Right forelimb (tissue), 1 donor: ENCODE measurements around the gene NF2.
A peak's percentile ranks its signal among the peaks of the same experiment; 100 is the strongest.

Experiments
- DNase-seq: peaks from one replicate; pipeline ENCODE4 v3.0.0-alpha.2; 2018

The NF2 gene

DNA sequence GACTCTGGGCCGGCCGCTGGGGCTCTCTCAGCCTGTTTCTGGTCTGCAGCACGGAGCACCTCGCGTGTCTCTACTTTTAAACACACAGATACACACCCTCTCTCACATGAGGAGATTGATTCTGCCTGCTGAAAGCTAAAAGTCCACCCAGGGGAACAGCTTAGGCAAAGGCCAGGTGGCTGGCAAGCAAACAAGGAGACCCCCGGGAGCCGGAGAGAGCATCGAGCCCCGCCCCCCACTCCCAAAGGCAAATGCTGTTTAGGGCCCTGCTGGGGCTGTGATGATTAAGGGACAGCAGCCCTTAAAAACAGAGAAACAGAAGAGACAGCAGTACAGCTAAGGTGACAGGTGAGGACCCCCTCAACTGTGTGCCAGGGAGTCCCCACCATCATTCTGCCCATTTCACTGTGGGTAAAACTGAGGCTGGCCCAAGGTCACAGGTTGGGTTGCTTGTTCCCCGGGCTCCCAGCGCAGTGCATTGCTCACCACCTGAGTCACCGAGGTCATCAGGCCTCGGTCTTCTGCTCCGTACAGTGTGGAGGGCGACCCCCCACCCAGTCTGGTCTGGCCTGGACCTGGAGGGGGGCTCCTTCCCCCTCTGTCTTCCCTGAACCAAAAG, 123.2 kb downstream of the NF2 start:
- DNase-seq = no peak

DNA sequence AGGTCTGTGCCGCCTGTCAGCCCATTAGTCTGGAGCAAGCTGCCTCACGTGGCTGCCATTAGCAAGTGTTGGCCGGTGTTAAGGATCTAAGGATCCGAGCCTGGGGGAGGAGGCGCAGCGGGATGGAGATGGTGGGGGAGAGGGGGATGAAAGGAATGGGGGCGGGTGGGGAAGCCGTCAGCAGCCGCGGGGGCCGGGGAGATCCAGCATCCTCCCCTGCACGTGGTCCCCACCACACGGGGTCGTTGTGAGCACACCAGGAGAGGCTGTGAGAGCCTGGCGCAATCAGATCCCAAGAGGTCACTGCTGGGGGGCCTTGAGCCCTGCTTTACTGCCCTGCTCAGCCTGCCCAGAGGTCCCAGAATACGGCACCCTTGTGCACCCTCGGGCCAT, 123.7 kb downstream of the NF2 start:
- DNase-seq = no peak

DNA sequence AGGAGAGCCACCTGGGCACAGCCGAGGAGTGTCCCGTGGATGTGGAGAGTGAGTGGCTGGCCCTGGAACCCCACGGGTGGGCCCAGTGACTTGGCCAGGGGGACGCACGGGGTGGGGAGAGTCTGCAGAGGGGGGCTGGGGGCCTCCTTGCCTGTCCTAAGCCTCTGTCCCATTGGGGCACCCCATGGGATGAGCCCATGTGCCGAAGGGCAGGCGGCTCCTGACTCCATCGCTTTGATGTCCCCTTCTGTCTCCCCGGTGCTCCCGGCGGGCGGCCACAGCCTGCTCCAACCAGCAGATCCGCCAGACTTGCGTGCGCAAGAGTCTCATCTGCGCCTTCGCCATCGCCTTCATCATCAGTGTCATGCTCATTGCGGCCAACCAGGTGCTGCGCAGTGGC, 125.7 kb downstream of the NF2 start:
- DNase-seq = no peak

DNA sequence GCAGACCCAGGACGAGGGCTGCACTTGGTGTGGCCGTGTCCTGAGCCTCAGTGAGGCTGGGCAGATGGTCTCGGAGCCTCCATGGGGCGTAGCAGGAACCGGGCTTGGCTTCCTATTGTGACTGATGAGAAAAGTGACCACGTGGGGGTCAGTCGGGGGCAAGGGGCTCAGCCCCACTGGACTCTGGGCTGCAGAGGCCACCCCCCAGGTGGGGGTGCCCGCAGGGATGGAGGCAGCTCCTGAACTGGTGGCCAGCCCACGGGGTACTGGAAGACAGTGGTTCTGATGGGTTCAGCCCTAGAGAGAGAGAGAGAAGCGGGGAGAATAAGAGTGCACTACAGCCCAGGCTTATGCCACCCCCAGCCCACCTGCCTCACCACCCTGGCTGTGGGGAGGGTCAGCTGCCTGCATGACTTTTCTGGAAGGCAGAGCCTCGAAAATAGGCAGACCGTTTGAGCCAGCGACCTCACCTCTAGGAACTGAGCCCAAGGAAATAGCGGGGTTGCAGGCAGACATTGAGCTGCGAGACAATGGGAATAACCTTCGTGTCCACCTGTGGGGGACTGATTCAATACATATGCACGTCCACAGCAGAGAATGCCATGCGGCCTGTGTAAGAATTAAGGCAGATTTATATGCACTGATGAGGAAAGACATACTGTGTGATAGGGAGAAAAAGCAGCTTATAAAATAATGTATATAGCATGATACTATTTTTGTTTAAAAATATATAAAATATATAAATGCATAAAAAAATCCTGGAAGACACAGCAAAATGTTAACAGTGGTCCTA, 127.8 kb downstream of the NF2 start:
- DNase-seq = no peak

DNA sequence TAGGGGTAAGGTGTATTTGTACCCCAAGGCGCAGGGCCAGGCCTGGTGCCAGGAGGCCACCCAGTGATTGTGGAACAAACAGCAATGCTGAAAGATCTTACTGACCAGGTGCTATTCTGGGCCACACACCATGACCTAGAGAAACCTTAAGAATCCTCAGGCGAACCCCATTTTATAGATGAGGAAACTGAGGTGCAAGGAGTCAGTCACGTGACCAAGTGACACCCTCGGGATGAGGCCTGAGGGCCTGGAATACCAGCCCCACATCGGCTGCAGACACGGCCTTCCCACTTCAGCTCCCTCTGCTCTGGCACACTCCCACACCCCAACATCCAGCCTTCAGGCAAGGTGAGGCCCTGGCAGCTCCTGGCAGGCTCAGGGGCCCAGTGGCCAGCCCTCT, 129.4 kb downstream of the NF2 start:
- DNase-seq = no peak

DNA sequence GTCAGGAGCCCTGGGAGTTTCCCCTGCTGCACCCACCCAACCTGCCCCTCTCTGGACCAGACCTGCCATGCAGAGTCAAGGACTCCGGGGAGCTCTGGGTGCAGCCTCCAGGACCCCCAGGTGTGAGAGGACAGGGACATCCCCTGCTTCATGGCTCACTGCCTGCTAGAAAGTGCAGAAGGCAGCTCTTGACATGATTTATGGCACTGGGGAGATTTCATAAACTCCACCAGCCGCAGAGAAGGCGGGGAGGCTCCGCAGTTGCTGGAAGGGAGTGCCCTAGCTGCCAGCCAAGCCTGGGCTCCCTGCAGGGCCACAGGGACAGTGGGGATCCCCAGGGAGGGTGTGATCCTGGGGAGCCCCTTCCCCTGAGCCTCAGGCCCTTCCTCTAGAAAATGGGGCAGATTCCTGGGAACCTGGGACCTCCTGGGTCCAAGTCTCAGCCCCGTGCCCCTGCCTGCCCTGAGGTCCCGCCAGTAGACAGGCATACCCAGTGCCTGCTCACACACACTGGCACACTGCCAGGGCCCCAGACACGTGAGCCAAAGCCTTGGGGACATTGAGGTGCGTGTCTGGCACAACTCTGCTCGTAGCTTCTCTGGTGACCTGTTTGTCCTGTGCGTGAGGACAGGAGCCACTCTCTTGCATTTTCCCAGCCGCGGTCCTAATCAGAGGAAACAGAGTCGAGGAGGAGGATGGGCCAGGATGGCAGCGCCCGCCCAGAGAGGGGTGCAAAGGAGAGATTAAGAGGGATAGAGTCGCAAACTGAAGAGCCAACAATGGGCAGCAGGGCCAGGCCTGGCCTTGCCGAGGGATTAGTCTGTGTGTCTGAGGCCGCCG, 130.1 kb downstream of the NF2 start:
- no peak for DNase-seq

DNA sequence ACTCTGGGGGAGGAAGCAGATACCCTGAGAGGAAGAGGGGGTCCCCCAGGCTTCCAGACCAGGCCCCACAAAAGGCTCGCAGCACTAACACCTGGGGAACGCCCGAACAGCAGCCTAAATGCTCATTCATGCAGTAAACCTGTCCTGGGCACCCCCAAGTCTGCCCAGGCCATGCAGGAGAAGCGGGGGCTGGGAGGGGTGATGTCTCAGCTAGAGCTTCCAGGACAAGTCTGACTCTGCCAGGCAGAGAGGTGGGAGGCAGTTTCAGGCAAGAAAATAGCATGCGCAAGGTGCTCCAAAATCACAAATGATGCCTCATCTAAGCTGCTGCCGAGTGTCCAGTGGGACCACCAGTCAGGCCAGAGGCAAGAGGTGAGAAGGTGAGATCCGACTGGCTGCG, 131.0 kb downstream of the NF2 start:
- no peak for DNase-seq

DNA sequence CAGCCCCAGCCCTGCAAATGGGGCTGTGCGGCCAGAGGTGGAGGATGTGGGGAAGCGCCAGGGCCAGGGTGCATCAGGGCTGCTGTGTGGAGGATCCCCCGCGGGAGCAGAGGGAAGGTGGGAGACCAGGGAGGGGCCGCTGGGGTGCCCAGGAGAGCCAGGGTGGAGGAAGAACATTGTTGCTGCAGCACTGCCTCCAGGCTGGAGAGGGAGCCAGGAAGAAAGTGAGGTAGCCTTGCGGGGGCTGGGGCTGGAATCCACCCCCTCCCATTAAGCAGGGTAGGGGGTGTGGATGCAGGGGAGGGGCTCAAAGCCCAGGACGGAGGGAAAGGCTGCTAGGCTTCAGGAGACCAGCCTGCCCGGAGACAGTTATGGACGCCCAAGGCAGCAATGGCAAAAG, 131.4 kb downstream of the NF2 start:
- no peak for DNase-seq

DNA sequence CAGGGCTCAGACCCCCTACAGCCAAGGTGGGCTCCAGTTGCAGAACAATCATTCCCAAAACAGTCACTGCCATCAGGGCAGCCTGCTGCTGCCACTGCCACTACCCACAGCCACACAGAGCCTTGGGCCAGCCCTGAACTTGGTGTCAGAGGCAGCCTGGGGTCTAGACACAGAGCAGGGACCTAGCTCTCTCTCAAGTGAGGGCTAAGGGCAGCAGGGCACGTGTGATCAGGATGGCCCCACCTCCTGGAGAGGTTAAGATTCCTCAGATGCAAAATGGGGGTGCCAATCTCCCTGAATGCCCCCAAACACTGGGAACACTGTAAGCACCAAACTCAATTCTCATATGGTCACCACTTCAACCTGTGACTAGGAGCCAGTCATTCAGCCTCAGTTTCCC, 132.0 kb downstream of the NF2 start:
- no peak for DNase-seq

DNA sequence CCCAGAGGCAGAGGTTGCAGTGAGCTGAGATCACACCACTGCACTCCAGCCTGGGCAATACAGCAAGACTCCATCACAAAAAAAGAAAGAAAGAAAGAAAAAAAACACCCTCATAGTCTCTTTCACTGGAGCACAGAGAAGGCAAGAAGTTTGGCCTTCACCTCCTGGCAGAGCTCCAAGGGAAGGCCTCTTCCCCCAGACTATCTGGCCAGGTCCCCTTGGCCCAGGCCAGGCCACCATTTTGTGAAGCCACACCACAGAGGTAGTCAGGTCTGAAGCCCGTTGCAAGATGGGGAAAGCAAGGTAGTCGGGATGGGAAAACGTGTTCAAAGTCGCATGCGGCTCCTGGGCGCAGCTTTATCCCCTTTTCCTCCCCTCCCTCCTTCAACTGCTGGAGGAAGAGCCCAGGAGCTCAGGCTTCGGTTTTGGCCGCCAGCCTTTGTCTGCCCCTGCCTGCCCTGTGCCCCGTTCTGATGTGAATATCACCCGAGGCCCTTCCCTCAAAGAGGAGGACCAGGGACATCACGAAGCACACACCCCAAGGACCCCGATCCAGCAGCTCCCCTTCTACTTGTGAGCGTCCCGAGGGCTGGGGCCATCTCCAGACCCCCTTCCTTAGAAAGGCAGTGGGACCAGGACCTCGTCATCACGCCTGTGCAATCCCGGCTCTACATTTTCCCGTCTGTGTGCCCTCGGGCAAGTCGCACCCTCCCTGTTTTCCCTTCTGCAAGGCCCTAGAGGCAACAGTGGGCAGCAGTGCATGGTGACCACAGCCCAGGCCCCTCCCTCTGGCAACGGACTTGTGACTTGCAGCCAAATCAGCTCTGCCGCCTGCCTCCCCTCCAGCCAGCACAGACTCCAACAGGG, 134.1 kb downstream of the NF2 start:
- DNase-seq = peak; percentile 67

DNA sequence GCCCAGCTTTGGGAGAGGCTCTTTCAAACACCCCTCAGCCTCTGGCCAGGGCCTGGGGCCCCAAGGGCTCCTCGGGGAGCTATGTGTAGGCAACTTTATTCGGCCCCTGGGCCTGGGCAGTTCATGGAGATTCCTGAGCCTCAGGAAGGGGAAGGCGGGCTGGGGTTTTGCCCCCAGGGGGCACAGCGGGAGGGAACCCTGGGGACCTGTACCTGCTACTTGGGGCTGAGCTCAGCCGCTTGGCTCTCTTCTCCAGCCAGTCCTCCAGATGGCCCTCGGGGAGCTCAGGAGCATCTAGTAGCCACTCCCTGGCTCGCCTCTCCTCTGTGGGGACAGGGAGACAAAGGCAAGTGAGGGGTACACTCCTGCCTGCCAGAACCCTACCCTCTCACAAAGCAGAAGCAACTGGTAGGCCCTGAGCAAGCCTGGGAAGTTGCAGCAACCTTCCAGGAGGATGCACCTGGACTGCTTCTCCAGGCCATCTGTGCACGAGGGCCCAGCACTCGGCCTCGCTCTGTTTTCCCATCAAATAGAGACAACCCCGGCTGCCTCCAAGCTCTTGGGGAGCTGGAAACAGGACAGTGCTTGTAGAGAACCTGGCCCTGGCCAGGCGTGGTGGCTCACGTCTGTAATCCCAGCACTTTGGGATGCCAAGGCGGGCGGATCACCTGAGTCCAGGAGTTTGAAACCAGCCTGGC, 134.8 kb downstream of the NF2 start:
- DNase-seq = no peak

DNA sequence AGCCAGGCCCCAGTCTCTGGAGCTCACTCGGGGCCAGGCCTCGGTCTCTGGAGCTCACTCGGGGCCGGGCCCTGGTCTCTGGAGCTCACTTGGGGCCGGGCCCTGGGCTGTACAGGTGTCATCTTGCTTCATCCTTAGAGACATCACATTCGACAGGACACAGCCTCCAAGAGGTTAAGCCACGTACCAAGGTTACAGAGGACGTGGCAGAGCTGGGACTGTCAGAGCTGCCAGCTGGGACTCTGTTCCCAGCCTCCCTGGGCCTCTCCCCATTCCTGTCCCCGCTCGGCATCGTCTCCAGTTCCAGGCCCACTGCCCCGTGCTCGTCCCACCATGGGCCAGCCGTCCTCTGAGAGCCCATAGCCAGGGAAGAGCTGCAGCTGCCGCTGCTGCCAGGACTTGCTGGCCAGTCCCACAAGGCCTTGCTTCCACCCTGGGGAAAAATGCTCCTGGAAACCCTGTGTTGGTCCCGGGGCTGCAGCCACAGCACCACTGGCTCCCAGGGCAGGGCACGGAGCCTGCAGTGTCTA, 136.0 kb downstream of the NF2 start:
- DNase-seq = no peak

DNA sequence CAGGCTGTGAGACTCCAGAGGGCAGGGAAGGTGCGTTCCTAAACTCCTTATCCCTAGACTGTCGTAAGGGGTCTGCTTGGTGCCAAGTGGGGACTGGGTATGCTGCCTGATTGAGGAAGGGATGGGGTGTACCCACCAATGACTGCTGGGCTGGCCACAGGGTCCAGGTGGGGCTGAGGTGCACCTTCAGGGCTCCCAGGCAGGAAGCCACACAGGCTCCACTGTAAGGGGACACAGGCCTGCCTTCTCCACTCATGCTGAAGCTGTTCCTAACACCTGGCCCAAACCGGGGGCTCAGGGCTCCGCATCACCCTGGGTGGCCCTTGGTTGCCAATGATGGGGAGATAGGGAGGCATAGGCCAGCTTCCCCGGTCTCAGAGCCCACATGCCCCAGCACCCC, 136.8 kb downstream of the NF2 start:
- DNase-seq = no peak

DNA sequence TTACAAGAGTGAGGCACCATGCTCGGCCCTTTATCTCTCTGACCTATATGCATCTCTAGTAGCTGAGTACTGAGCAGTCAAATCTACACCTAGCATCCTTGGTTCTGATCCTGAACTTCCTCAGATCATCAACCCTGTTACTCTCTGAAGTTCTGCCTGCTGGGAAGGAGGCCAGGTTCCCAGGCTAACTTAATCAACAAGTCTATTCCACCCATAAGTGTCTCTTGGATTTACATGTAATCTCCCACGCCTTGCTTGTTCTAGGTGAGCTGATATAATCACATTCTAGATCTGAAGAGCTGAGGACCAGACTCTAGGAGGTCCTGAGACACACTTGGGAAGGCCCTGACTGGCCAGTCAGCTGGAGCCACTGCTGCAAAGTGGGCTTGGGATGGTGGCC, 138.5 kb downstream of the NF2 start:
- no peak for DNase-seq

DNA sequence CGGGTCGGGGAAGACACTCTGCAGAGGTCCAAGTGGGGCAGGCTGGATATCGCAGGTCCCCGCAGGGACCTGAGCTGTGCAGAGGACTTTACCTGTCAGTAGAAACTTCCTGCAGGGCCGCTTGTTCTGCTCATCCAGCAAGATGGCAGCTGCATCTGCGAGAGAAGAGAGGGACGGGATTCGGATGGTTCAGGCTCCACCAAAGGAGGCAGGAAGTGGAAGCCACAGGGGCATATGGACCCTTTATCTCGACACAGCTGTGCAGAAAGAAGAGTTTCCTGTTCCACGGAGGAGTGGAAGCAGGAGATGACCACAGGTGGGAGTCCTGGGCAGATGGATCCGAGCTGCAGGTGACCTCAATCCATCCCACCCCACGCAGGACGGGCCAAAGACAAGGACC, 138.9 kb downstream of the NF2 start:
- DNase-seq = no peak

DNA sequence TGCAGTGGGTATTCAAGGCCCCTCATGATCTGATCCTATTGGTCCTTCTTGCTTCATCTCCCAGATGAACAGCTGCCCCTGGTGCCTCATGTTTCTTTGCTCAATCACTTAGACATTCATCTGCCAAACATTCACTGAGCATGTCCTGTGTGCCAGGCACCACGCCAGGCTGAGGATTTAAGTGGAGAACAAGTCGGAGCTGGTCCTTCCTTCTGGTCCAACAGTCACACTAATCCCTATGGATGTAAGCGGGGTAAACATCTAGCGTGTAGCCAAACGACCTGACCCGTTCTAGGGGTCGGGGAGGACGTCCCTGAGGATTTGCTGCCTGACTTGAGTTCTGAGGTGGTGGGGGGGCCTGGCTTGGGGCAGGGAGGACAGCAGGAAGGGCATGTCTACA, 141.5 kb downstream of the NF2 start:
- DNase-seq = no peak

DNA sequence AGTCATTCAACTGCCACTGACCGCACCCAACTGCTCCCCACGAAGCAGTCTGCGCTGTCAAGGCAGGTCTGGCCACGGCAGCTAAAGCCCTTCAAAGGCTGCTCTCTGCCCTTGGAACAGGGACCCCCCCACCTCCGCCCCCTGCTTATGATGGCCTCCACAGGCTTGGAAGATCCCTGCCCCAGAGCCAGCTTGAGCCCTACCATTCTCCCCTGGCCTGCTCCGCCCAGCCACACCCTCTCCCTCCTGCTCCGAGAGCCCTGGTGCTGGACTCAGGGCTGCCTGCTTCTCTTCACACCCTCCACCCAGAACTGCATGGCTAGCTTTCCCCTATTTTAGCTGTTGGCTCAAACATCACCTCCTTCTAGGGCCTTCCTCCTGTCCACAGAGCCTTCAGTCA, 144.4 kb downstream of the NF2 start:
- no peak for DNase-seq
